Measurements from ENCODE around the gene PODXL2.
"Not testable (repeated sequence)": the region's sequence is repeated elsewhere in the genome, so short reads cannot be mapped to it uniquely, and the experiment has no call there.

Gene PODXL2

DNA sequence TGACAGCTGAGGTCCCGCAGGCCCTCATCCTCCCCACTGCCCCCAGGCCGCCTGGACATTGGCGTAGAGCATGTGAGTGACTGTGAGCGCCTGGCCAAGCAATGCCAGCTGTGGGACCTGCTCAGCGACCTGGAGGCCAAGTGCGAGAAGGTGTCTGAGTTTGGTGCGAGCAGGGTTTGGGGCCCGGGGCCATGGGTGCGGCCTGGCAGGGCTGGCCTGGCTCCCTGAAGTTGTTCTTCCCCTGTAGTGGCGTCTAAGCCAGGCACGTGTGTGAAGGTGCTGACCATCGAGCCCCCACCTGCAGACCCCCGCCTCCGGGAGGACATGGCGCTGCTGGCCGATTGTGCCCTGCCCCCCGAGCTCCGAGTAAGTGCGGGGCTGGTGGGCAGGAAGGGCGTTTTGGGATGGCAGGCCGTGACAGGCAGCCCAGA lies 48.0 kb downstream of the PODXL2 start:
- DNase-seq: no peak

DNA sequence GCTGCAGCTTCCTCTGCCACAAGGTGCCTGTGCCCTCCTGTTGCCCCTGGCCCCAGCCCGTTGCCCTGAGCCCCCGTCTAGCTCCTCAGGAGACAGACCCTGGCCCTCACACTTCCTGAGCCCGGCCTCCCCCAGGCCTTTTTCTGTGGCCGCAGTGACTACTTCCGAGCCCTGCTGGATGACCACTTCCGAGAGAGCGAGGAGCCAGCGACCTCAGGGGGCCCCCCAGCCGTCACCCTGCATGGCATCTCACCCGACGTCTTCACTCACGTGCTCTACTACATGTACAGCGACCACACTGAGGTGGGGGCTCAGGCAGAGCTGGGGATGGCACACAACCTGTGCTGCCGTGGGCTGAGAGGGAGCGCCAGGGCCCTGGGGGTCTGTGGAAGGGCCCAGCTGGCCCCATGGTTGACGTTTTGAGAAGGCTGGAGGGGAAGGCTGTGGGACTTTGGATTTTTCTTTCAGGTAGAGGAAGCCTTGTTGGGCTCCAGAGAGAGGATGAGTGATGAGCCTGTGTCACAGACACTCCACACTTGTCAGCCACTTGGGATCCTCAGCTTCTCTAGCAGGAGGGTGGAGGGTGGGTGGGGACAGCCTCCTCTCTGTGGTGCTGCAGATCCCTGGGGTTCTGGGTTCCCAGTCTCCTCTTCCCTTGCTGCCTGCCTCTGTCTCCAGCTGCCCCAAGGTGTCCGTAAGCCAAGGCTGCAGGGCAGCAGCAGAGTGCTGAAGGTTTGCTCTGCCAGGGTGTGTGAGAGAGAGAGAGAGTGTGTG lies 48.7 kb downstream of the PODXL2 start:
- DNase-seq: no peak

DNA sequence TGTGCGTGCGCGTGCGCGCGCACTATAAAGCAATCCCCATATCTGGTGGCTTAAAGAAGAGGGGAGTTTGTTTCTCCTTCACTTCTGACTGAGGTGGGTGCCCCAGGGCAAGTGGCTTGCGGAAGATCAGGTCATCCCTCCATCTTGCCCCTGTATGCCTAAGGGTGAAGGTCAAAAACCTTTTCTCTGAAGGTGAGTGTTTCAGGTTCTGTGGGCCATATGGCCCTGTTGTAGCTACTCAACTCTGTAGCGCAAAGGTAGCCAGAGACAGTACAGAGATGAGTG lies 49.3 kb downstream of the PODXL2 start:
- no peak for DNase-seq

DNA sequence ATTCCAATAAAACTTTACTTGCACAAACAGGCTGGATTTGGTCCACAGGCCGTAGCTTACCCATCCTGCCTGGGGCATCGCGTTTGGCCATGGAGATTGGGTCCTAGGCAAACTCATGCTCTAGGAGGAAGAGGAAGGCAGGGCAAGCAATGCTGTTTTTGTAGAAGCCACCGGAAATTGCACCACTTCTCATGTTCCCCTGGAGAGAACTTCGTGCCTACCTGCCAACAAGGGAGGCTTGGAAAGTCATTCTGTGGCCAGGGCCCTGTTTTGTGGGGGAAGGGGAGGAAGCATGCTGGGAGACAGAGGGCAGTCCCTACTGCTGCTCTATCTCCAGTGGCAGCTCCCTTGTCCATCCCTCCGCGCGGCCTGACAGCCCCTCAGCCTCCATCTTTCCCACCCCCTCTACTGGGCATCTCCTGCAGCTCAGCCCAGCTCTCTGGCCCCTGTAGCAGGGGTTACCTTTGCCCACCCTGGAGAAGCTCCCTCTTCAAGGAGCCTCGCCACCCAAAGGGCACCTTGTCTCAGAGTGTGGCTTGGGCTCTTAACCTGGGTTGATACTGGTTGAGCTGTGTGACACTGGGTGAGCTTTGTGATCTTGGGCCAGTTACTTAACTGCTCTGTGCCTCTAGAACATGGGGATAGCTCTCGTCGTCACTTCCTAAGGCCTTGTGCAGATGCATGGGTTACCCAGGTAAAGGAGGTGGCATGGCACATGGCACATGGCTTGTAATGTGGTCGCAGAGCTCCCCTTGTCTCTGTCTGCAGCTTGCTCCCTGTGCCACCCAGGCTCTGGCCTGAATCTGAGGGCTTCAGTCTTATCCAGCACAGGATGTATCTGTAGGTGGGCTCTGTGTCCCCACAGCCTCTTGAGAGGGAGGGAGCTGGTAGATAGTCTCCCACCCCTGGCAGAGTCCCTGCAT lies 49.9 kb downstream of the PODXL2 start:
- no peak for DNase-seq

DNA sequence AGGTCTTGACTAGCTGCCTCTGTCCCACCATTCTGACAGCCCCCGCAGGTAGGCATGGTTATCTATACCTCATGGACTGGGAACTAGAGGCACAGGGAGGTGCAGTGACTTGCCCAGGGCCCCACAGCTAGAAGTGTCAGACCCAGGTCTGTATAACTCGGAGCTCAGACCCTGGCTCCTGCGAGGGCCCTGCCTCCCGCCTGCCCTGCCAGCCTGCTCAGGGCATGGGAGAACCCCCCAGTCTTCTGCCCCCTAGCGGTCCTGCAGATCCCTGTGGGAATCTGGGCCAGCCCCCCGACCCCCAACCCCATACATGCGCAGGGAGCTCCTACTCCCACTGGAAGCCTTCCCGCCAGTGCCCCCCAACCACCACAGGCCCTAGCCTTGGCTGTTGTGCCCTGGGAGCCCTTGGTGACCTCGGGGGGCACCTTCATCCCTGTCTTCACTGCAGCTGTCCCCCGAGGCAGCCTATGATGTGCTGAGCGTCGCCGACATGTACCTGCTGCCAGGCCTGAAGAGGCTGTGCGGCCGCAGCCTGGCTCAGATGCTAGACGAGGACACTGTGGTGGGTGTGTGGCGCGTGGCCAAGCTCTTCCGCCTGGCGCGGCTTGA lies 50.7 kb downstream of the PODXL2 start:
- no peak for DNase-seq

DNA sequence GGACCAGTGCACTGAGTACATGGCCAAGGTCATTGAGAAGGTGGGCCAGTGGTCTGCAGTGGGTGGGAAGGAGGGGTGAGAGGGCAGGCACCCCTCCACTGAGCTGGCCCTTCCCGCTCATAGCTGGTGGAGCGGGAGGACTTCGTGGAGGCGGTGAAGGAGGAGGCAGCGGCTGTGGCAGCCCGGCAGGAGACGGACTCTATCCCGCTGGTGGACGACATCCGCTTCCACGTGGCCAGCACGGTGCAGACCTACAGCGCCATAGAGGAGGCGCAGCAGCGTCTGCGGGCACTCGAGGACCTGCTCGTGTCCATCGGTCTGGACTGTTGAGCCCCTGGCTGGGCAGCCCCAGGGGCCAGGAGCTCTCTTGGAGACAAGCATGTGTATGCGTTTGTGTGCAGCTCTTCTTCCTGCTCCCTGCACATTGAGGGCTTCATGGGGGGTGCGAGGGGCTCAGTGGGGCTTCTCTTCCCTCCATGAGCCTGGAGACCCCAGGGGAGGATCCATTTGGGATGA lies 51.2 kb downstream of the PODXL2 start:
- no peak for DNase-seq

DNA sequence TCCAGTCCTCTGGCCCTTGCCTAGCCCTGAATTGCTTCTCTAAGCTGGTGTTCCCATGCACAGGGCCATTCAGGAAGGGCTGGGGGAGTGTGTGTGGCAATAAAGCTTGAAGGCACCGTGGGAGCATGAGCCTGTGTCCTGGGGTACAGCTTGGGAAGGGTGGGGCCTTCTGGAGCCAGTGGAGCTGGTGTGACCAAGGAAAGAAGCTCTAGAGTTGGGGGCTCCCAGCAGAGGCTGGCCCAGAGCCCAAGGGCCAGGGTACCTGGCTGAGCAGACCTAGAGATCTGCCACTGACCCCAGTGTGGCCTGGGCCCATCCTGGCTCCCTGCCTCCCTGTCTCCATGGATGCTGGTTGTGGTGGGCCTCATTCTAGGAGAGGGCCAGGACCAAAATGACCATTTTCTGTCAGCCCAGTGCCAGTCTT lies 51.8 kb downstream of the PODXL2 start:
- DNase-seq: no peak

DNA sequence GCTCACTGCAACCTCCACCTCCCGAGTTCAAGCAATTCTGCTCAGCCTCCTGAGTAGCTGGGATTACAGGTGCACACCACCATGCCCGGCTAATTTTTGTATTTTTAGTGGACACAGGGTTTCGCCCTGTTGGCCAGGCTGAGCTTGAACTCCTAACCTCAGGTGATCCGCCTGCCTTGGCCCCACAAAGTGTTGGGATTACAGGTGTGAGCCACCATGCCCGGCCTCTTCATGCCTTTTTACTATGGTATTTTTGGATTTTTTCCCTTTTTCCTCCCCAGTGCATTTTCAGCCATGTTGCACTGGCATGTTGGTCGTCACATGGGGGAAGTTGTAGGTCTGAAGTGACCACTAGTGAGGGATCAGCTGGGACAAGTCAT lies 53.2 kb downstream of the PODXL2 start:
- not testable (repeated sequence) for DNase-seq

DNA sequence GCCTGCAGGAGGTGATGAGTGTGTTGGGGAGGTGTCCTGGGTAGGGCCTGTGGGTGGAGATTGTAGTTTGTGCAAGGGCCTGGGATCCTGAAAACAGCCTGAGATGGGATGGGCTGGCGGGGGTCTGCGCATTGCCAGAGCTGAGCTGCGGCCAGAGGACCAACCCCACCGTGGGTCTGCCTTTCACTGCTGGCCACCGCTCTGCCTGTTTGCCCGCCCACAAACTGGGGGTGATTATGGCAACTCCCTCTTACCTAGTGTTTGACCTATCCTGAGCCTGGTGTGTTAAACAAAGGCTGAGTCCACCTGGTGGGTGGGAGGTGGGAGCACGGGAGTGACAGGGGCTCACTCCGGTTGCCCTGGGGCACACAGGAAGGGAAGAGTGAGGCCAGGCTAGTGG lies 53.6 kb downstream of the PODXL2 start:
- no peak for DNase-seq

DNA sequence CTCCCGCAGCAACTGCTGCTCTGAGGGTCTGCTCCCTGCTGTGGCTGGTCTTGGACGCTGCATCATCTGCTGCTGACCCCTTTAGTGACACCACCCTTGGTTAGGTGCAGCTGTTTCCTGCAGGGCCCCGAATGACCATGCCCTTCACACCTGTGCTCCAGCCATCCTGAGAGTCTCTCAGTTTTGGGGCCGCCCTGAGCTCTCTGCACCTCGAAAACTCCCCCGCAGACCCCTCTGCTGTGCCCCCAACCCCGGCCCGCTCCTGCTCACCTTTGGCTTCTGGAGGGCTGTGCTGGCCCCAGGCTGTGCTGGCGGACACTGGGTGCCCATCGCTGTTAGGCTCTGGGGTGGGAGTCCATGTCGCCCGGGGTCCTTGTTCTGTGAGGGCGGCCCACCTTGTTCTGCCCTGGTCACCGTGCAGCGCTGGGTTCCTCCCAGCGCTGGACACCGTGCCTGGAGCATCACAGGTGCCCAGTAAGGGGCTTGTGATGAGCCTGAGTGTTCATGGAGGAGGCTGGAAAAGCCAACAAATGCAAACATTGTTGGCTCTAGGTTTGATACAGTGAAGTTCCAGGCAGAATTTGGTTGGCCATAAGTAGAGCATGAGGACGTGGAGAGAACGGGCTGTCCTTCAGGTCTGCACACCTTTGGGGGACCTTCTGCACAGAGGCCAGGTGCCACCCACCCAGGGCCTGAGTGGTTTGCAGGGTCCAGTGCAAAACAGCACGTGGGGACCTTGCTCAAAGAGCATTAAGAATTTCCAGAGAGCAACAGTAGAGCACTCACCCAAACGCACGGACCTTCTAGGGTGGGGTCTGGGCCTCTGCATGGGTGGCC lies 56.1 kb downstream of the PODXL2 start:
- no peak for DNase-seq

DNA sequence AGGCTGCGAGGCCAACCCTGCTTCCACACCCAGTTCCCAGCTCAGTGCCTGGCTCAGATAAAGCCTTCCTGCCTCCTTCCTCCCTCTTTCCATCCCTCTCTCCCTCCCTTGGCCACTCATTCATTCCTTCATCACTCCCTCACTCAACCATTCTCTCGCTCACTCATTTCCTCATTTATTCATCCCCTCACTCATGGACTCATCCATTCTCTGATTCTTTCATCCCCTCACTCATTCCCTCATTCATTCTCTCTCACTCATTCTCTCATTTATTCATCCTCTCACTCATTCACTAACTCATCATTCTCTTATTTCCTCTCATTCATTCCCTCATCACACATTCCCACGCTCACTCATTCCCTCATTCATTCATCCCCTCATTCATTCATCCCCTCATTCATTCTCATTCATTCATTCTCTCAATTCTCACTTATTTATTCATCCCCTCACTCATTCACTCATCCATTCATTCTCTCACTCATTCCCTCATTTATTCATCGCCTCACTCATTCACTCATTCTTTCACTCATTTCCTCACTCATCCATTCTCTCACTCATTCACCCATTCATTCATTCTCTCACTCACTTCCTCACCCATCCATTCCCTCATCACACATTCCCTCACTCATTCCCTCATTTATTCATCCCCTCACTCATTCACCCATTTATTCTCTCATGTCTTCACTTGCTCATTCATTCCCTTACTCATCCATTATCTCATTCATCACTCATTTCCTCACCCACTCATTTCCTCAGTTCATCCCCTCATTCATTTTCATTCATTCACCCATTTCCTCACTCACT lies 56.9 kb downstream of the PODXL2 start:
- no peak for DNase-seq

DNA sequence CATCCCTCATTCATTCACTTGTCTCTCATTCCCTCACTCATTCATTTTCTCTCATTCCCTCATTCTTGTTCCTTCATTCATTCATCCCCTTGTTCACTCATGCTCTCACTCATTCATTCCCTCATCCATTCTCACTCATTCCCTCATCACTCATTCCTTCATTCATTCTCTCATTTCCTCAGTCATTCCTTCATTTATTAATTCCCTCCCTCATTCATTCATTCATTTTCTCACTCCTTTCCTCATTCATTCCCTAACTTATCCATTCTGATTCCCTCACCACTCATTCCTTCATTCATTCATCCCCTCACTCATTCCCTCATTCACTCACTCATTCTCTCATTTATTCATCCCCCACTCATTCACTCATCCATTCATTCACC lies 57.5 kb downstream of the PODXL2 start:
- no peak for DNase-seq

DNA sequence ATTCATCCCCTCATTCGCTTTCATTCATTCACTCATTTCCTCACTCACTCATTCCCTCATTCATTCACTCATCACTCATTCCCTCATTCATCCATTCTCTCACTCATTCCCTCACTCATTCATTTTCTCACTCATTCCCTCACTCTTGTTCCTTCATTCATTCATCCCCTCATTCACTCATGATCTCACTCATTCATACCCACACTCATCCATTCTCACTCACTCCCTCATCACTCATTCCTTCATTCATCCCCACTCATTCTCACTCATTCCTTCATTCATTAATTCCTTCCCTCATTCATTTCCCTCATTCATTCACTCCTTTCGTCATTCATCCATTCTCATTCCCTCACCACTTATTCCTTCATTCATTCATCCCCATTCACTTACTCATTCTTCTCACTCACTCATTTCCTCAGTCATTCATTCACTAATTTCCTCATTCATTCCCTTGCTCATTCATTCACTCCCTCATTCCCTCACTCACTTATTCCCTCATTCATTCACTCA lies 58.3 kb downstream of the PODXL2 start:
- no peak for DNase-seq

DNA sequence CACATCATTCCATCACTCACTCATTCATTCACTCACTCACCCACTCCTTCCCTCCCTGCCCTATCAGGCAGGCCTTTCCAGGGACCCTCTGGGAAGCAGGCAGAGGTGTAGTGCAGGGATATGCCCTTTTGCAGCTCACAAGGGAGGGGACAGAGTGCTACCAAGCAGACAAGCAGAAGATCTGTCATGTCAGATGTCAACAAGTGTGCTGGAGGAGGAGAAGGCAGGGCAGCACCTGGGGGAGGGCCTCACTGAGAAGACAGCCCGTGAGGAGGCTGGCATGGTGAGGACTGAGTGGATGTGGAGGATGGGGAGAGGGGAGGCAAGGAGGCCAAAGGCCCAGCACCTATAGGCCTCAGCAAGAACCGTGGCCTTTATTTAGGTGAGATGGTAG lies 59.0 kb downstream of the PODXL2 start:
- no peak for DNase-seq

DNA sequence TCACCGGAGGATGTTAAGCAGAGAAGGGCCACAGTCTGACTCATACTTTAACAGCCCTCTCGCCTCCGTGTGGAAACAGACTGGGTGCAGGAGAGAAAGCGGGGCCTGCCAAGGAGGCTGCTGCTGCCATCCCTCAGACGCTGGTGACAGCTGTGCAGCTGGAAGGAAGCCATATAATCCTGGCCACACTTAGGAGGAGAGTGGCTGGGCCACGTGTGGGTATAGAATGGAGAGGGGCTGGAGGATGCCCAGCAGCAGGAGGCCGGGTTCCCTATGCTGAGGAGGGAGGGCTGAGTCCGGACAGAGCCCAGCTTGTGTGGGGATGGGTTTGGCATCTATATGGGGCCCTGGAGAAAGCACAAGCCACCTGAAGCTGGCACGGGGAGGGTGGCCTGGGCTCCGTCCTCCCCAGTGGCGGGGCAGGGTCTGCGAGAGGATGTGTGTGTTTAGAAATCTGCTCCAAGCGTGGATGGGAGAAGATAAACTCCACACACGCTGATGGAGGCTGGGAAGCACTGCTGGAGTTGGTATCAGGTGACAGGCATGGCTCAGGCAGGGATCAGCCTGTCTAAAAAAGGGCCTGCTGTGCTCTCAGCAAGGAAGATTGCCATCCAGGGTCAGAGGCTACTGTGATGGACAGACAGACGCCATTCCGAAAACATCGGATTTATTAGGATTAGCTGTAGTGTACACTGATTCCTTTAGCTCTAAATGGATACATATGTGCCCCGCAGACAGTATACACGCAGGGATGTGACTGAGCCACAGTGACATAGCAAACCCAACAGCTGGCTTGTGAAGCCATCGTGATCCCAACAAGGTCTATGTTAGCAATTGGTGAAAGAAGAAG lies 59.7 kb downstream of the PODXL2 start:
- DNase-seq: peak; percentile 47

DNA sequence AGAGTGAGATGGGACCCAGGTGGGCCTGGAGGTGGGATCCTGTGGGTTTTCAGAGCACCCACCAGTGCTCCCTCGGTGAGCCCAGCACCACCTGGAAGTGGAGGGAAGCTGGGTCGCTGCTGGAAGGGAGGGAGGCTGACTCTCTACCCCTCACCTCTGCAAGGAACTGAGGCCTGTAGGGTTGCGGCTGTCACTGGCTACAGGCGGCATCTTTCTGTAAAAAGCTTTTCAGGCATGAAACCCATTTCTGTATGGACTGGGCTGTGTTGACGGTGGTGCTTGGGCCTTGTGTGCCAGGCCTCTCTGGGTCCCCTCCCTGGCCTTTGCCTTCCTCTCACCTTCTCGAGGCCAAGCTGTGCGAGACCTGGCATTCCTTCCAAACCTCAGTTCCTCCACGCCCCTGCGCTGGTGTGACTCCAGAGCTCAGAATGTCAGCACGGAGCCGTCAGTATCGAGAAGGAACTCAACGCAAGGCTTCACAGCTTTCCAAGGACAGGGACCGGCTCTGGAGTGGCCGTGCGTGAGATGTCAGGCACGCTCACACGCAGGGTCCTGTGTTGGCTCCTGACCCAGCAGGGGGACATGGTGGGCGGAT lies 60.4 kb downstream of the PODXL2 start:
- DNase-seq: no peak

DNA sequence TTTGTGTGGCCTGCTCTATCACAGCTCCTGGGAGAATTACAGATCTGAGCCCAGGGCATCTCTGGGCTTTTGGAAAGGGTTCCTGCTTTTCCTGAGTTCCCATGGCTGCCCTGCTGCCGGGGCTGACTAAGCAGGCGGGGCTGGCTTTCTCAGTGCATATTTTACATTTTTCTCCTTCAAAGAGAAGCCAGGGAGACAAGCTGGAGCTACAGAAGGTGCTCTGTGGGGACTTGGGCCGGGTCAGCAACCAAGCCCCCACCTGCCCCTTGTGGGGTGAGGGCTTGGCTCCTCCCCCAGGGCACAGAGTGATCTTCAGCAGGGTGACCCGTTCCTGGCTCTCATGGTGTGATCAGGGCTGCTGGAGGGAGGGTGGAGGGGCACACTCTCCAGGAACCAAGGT lies 61.1 kb downstream of the PODXL2 start:
- DNase-seq: peak; percentile 84

DNA sequence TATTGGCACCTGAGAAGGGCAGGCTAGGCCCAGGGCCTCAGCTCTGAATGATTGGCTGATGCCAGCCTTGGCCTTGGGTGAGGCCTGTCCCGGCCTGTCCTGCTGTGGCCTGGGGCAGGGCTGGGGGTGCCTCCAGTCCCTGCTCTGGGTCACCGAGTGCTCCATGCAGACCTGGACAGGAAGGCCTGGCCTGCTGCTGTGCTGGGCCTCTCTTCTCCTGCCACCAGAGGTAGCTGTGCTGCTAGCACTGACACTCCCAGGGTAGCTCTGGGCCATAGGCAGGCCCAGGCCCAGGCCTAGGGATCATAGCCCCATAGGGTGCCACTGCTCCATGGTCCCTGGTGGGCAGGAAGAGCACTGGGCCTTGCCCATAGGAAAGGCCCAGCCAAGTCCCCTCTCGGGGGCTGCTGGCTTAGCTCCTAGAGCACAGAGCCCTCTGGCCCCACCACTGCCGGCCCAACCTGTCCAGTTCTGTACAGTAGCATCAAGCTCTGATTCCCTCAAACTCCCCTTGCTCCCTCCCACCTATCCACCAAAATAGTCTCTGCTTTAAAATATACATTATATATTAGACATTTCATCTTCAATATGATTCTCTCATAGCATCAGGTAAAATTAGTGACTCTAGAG lies 62.0 kb downstream of the PODXL2 start:
- peak; percentile 74 for DNase-seq

DNA sequence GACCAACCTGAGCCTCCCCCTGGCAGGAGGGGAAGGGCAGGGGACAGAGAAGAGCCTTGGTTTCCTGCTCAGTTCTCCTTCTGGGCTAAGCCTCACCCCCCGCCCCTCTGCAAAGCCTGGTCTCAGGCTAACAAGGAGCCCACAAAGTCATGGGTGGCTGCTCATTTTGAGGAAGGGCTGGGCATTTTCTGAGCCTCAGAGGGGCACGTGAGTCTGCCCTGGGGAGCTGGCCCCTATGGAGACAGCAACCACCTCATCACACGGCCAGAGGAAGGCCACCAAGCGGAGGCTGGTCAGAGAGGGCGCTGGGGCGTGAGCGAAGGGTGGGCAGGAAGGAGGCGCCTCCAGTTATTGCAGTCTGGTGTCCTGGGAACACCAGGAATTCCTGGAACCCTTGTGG lies 62.5 kb downstream of the PODXL2 start:
- DNase-seq: no peak

DNA sequence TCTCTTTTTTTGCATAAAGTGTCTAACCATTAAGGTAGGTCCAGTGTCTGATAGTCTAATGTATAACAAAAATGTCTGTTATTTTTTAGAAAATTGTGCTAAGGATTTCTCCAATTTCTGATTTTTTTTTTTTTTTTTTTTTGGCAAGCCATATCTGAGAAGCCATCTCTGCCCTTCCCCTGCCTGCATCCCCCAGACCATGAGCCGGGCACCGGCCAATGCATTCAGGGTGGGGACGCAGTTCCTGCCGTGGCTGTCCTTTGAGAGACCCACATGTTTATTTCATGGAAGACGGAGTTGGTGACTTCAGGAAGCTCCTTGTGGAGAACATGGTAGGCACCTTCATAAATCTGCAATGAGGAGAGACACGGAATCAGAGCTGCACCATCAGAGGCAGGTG lies 63.0 kb downstream of the PODXL2 start:
- no peak for DNase-seq

Data from EL (cell line).